ENCODE results near the gene BRD3OS.

DNA sequence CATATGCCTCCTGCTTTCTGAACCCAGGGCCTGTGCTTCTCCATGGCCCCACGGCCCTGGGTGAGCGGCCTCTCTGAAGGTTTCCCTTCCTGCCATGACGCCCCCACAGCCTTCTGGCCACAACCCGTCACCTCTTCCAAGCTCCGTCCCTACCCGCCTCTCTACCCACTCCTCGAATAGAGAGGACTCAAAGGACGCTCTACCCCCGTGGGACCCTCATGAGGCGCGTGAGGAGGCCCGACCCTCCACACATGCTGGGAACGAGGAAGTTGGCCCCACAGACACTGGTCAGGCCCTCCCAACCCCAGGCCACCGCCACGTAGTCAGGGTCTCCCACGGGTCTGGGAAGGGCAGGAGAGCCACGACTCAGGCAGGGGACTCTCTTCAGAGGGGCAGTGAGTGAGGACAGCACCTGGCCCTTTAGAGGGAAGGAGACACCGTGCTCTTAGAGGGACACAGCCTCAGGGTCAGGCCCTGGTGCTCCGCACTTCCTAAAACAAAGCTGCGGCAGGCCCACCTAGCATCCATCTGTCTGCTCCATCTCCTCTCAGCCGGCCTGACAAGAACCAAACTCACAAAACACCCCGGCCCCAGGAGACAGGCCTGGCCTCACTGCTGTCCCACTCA lies 37.3 kb downstream of the BRD3OS start:
- TF ChIP-seq, protein P1, sequence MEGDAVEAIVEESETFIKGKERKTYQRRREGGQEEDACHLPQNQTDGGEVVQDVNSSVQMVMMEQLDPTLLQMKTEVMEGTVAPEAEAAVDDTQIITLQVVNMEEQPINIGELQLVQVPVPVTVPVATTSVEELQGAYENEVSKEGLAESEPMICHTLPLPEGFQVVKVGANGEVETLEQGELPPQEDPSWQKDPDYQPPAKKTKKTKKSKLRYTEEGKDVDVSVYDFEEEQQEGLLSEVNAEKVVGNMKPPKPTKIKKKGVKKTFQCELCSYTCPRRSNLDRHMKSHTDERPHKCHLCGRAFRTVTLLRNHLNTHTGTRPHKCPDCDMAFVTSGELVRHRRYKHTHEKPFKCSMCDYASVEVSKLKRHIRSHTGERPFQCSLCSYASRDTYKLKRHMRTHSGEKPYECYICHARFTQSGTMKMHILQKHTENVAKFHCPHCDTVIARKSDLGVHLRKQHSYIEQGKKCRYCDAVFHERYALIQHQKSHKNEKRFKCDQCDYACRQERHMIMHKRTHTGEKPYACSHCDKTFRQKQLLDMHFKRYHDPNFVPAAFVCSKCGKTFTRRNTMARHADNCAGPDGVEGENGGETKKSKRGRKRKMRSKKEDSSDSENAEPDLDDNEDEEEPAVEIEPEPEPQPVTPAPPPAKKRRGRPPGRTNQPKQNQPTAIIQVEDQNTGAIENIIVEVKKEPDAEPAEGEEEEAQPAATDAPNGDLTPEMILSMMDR (IDR thresholded peaks at IDR 0.05; ENCODE audit: low read depth, low read length) = no peak
- TF ChIP-seq POLR2A (IDR thresholded peaks at IDR 0.05; ENCODE audit: extremely low read depth, insufficient read length) = no peak
